GM21381 (cell line): Measurements from ENCODE around the gene CDR2L.

Experiments
- ATAC-seq: cut with Tn5 transposase; IDR thresholded peaks from one replicate; pipeline ENCODE4 v1.9.1; 2021; ENCODE audit warnings: mild to moderate bottlenecking, moderate library complexity; ENCODE audit not compliant: unreplicated experiment

The CDR2L gene

DNA sequence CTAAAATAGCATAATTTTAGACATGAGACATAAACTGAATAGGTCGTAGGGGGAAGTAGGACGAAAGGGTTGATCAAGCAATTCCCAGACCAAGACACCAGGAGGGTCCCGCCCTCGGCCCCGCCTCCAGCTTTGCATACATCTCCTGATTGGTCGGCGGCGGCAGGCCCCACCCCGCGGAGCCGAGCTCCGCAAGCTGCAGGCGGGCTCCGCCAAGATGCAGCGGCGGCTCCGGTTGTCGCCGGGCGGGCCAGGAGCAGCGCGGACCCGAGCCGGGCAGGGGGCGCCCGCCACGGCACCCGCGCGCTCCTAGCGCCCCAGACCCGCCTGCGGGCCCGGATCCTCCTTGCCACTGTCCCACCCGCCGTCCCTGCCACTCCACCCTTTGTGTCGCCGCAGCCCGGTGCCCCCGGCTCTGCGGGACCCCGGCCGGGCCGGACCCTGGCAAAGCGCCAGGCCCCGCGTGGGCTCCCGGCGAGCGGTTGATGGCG is at the start of gene CDR2L:
CDR2L (plus strand) TSS at position 215 of the 491 bp plus-strand sequence. CDS start 412 bp downstream, outside the sequence.
- ATAC-seq, result peak; percentile 95

DNA sequence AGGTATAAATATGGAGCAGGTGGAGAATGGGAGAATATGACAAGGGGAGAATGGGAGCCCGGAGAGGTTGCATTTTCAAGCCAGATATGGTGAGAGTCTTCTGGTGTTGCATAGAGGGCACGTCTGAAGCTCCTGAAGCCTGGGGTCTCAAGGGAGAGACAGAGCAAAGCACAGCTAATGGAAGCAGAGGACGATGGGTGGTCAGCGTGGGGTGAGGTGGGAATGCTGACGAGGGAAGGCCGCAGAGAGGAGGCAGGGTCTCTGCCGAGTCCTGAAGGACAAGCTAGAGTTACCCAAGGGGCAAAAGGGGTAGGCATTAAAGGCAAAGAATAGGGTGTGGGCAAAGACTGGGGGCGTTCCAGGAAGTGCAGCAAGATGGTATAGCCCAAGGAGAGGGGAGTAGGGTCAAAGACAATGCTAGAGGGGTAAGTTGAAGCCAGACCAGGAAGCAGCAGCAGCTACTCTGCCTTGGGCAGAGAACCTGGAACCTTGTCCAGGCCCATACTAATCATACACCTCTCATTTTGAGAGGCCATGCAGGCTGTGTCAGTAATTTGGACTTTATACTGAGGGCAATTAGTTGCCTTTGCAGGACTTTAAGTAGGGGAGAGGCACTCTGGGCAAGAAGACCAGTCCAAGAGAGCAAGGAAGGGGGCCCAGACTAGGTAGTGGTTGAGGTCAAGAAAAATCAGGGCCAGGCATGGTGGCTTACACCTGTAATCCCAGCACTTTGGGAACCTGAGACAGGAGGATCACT is 49.1 kb upstream of the CDR2L start:
- no peak for ATAC-seq

DNA sequence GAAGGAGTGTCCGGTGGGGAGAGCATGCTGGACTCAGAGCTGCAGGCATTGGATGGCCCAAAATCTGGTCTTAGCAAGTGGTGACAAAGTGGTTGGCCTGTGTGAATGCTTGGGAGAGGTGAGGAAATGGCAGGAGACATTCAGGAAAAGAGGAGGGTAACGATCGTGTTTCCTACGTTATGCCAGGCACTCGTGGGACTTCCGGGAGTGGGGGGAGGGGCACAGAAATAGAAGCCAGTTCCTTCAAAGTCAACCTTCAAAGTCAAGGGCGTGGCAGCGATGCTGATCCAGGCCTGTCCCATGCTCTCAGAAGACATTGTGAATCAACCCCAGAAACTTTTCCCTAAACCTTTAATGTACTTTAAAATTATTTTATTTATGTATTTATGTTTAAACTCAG is 47.9 kb upstream of the CDR2L start:
- ATAC-seq, result no peak

DNA sequence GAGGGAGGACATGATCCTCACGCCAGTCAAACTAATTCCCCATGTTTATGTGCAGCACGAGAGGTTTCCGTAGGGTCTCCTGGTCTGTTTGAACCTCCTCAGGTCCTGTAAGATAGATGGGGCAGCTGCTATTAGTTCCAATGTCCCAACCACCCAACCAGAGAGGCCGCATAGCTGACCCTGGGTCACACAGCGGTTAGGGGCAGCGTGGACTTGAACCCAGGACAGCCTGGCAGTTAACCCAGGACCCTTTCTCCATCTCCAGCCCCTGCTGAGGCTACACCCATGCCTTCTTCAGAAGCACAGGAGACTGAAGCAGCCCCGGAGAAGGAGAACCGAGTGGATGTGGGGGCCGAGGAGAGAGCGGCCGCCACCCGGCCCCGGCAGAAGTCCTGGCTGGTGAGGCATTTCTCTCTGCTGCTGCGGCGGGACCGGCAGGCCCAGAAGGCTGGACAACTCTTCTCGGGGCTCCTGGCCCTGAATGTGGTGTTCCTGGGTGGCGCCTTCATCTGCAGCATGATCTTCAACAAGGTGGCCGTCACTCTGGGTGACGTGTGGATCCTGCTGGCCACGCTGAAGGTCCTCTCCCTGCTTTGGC is 46.2 kb upstream of the CDR2L start:
- ATAC-seq, result no peak

- ATAC-seq, result no peak
Observed at GRCh38 chr17:74943808-74944522, 43.5 kb upstream of the CDR2L start.

DNA sequence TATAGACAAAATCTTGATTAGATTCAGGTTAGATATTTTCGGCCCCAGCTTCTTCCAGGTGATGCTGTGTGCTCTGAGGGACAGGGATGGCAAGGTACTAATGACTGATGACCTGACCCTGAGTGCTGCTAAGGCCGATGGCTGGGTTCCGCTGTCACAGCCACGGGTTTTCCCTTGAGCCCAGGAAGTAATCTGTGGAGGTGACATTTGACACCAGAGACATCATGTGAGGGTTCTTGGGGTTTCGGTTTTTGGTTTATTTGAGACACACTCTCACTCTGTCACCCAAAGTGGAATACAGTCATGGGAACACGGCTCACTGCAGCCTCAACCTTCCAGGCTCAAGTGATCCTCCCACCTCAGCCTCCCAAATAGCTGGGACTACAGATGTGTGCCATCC is 41.9 kb upstream of the CDR2L start:
- peak; percentile 57 for ATAC-seq

GRCh38 chr17:74946641-74947040 is 40.8 kb upstream of the CDR2L start:
- no peak for ATAC-seq

GRCh38 chr17:74947041-74947754 is 40.2 kb upstream of the CDR2L start:
- ATAC-seq, result no peak

DNA sequence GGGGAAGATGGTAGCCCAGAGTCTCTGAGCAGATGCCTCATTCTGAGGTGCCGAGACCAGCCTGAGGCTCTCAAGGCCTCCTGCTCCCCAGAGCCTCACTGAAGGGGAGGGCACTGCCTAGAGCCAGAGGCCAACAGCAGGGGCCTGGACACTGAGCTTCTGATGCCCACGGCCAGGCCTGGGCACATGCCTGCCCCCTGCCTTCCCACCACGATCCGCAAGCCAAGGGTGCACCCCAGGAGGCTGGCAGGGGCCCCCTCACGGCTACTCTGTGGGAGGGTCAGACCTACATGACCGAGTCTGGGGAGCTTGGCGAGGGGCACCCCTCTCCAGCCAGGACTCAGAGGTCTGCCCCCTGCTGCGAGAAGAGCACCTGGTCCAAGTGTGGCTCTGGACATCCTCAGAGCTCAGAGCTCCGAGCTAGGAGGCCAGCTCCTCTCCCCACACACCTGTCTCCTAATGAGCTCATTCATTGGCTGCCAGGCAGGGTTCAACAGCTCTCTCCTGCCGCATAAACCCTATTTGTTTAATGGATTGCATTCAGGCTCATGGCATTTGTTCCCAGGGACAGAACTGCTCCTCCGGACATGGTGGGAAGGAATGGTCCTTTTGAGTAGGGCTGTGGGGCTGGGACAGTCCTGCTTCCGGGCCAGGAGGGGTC is 37.8 kb upstream of the CDR2L start:
- ATAC-seq, result no peak

GRCh38 chr17:74950207-74950606 is 37.2 kb upstream of the CDR2L start:
- no peak for ATAC-seq

GRCh38 chr17:74951065-74951464 is 36.4 kb upstream of the CDR2L start:
- no peak for ATAC-seq

- ATAC-seq, result no peak
Observed at GRCh38 chr17:74951680-74952421, 35.6 kb upstream of the CDR2L start.

GRCh38 chr17:74952431-74953133 is 34.9 kb upstream of the CDR2L start:
- no peak for ATAC-seq

- ATAC-seq, result no peak
Observed at GRCh38 chr17:74953134-74953687, 34.2 kb upstream of the CDR2L start.

DNA sequence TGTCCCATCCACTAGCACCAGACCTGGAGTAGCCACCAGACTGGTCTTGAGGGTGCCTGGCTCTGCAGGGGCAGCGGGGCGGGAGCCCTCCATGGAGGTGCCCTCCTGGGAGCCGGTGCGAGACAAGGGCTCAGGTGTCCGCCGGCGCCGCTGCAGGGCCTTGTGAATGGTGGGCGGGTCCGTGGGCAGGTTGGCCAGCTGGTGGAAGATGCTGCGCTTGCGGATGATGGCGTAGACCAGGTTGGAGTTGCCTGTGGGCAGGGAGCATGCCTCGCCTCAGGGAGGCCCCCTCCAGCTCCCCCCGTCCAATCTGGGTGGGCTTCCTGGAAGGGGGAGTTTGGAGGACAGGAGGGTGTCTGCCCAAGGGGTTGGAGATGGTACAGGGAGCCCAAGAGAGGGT is 33.3 kb upstream of the CDR2L start:
- ATAC-seq, result no peak

GRCh38 chr17:74954665-74955421 is 32.6 kb upstream of the CDR2L start:
- no peak for ATAC-seq

DNA sequence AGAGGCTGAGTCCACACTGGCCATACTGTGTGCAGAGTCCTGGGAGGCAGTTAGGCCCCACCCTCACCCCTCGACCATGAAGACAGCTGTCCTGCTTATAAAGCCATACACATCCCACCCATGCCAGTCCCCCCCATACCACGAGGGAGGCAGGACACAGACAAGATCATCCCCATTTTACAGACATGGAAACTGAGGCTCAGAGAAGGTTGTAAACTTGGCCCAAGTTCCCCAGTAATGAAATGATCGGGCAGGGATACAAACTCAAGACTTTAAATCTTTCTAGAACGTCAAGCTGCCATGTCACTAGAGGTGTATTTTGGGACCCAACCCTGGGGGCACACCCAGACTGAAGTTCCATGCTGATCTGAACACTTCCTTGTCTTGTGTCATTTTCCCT is 31.3 kb upstream of the CDR2L start:
- no peak for ATAC-seq
